ENCODE results near the gene CHST9.
A peak's percentile ranks its signal among the peaks of the same experiment; 100 is the strongest.

The CHST9 gene

GRCh38 chr18:27009293-27009692 lies 175.8 kb downstream of the CHST9 start:
- Histone ChIP-seq H3K23ac (ENCODE audit: low read length in 2 of 2) (no peak overlapping the region), H2AFZ (ENCODE audit: low read depth, low read length) (no peak overlapping the region), H3K27me3 (ENCODE audit: control insufficient read depth in 1 of 2, insufficient read depth in 1 of 2, low read length in 2 of 2) (no peaks in the 10 kb centered on the region), H3K79me1 (replicated peaks; ENCODE audit: low read length, poor library complexity, severe bottlenecking) (no peaks in the 10 kb centered on the region), H3K4me3 (ENCODE audit: insufficient read depth in 1 of 2, low read depth in 1 of 2, low read length in 2 of 2) (no peak overlapping the region), H3K14ac (ENCODE audit: low read length in 2 of 2) (no peak overlapping the region), H3K18ac (ENCODE audit: low read depth in 1 of 2, low read length in 2 of 2) (no peak overlapping the region), H4K91ac (ENCODE audit: low read length) (no peak overlapping the region), H3K4ac (ENCODE audit: low read depth in 1 of 2, low read length in 2 of 2) (no peak overlapping the region), H2BK15ac (ENCODE audit: low read depth, poor library complexity, severe bottlenecking) (no peak overlapping the region), H2BK120ac (ENCODE audit: low read depth, low read length) (no peak overlapping the region), H2AK5ac (ENCODE audit: low read length, severe bottlenecking) (no peak overlapping the region), H3K27ac (ENCODE audit: low read length, poor library complexity, severe bottlenecking) (no peak overlapping the region), H3K36me3 (ENCODE audit: control insufficient read depth in 1 of 2, insufficient read depth in 2 of 2, low read depth in 1 of 2, low read length in 2 of 2) (no peaks in the 10 kb centered on the region), H4K8ac (ENCODE audit: low read length) (no peak overlapping the region), H2BK5ac (ENCODE audit: low read depth, low read length, poor library complexity, severe bottlenecking) (no peak overlapping the region), H3K9me3 (ENCODE audit: control insufficient read depth, low read length) (no peaks in the 10 kb centered on the region), H3K9ac (ENCODE audit: low read length) (no peak overlapping the region), H3K4me1 (ENCODE audit: control insufficient read depth, insufficient read depth, low read depth, low read length) (no peaks in the 10 kb centered on the region), H2BK12ac (ENCODE audit: low read length in 2 of 2) (no peak overlapping the region), H3K4me2 (ENCODE audit: low read length, poor library complexity, severe bottlenecking) (no peak overlapping the region)
- 67% methylated on average over 1 of the region's 1 CpG for WGBS
- DNase-seq: no peak

- no peak for DNase-seq
- no peak overlapping the region for H3K14ac ChIP-seq (ENCODE audit: low read length in 2 of 2)
- no peak overlapping the region for H2BK15ac ChIP-seq (ENCODE audit: low read depth, poor library complexity, severe bottlenecking)
- H3K9me3 ChIP-seq (ENCODE audit: control insufficient read depth, low read length): no peaks in the 10 kb centered on the region
- no peak overlapping the region for H2BK120ac ChIP-seq (ENCODE audit: low read depth, low read length)
- H4K91ac ChIP-seq (ENCODE audit: low read length): no peak overlapping the region
- no peak overlapping the region for H3K18ac ChIP-seq (ENCODE audit: low read depth in 1 of 2, low read length in 2 of 2)
- no peak overlapping the region for H3K27ac ChIP-seq (ENCODE audit: low read length, poor library complexity, severe bottlenecking)
- 69% methylated on average over 3 of the region's 3 CpGs for WGBS
- no peaks in the 10 kb centered on the region for H3K36me3 ChIP-seq (ENCODE audit: control insufficient read depth in 1 of 2, insufficient read depth in 2 of 2, low read depth in 1 of 2, low read length in 2 of 2)
- H4K8ac ChIP-seq (ENCODE audit: low read length): no peak overlapping the region
- no peak overlapping the region for H3K4ac ChIP-seq (ENCODE audit: low read depth in 1 of 2, low read length in 2 of 2)
- no peak overlapping the region for H3K9ac ChIP-seq (ENCODE audit: low read length)
- no peak overlapping the region for H2AK5ac ChIP-seq (ENCODE audit: low read length, severe bottlenecking)
- H3K23ac ChIP-seq (ENCODE audit: low read length in 2 of 2): no peak overlapping the region
- no peak overlapping the region for H3K4me2 ChIP-seq (ENCODE audit: low read length, poor library complexity, severe bottlenecking)
- no peak overlapping the region for H2BK5ac ChIP-seq (ENCODE audit: low read depth, low read length, poor library complexity, severe bottlenecking)
- H3K4me1 ChIP-seq (ENCODE audit: control insufficient read depth, insufficient read depth, low read depth, low read length): no peaks in the 10 kb centered on the region
- no peaks in the 10 kb centered on the region for H3K27me3 ChIP-seq (ENCODE audit: control insufficient read depth in 1 of 2, insufficient read depth in 1 of 2, low read length in 2 of 2)
- no peak overlapping the region for H2BK12ac ChIP-seq (ENCODE audit: low read length in 2 of 2)
- no peak overlapping the region for H3K4me3 ChIP-seq (ENCODE audit: insufficient read depth in 1 of 2, low read depth in 1 of 2, low read length in 2 of 2)
- H3K79me1 ChIP-seq (replicated peaks; ENCODE audit: low read length, poor library complexity, severe bottlenecking): no peaks in the 10 kb centered on the region
- no peak overlapping the region for H2AFZ ChIP-seq (ENCODE audit: low read depth, low read length)
Measured at GRCh38 chr18:27008575-27008974, 176.5 kb downstream of the CHST9 start.

GRCh38 chr18:27007880-27008279 lies 177.2 kb downstream of the CHST9 start:
- no peak overlapping the region for H3K27ac ChIP-seq (ENCODE audit: low read length, poor library complexity, severe bottlenecking)
- H2BK5ac ChIP-seq (ENCODE audit: low read depth, low read length, poor library complexity, severe bottlenecking): no peak overlapping the region
- no peak overlapping the region for H2BK120ac ChIP-seq (ENCODE audit: low read depth, low read length)
- no peak overlapping the region for H4K8ac ChIP-seq (ENCODE audit: low read length)
- no peak overlapping the region for H3K9ac ChIP-seq (ENCODE audit: low read length)
- no peaks in the 10 kb centered on the region for H3K36me3 ChIP-seq (ENCODE audit: control insufficient read depth in 1 of 2, insufficient read depth in 2 of 2, low read depth in 1 of 2, low read length in 2 of 2)
- H2BK15ac ChIP-seq (ENCODE audit: low read depth, poor library complexity, severe bottlenecking): no peak overlapping the region
- H3K4me2 ChIP-seq (ENCODE audit: low read length, poor library complexity, severe bottlenecking): no peak overlapping the region
- H3K14ac ChIP-seq (ENCODE audit: low read length in 2 of 2): no peak overlapping the region
- H3K18ac ChIP-seq (ENCODE audit: low read depth in 1 of 2, low read length in 2 of 2): no peak overlapping the region
- H3K4me3 ChIP-seq (ENCODE audit: insufficient read depth in 1 of 2, low read depth in 1 of 2, low read length in 2 of 2): no peak overlapping the region
- H3K9me3 ChIP-seq (ENCODE audit: control insufficient read depth, low read length): no peaks in the 10 kb centered on the region
- no peak overlapping the region for H3K23ac ChIP-seq (ENCODE audit: low read length in 2 of 2)
- 3% methylated on average over 2 of the region's 2 CpGs for WGBS
- H2AK5ac ChIP-seq (ENCODE audit: low read length, severe bottlenecking): no peak overlapping the region
- no peak for DNase-seq
- no peak overlapping the region for H3K4ac ChIP-seq (ENCODE audit: low read depth in 1 of 2, low read length in 2 of 2)
- no peak overlapping the region for H2BK12ac ChIP-seq (ENCODE audit: low read length in 2 of 2)
- no peak overlapping the region for H4K91ac ChIP-seq (ENCODE audit: low read length)
- no peaks in the 10 kb centered on the region for H3K79me1 ChIP-seq (replicated peaks; ENCODE audit: low read length, poor library complexity, severe bottlenecking)
- H2AFZ ChIP-seq (ENCODE audit: low read depth, low read length): no peak overlapping the region
- no peaks in the 10 kb centered on the region for H3K4me1 ChIP-seq (ENCODE audit: control insufficient read depth, insufficient read depth, low read depth, low read length)
- H3K27me3 ChIP-seq (ENCODE audit: control insufficient read depth in 1 of 2, insufficient read depth in 1 of 2, low read length in 2 of 2): no peaks in the 10 kb centered on the region

GRCh38 chr18:27005589-27005988 lies 179.5 kb downstream of the CHST9 start:
- H3K4me2 ChIP-seq (ENCODE audit: low read length, poor library complexity, severe bottlenecking): no peak overlapping the region
- no peak overlapping the region for H3K9ac ChIP-seq (ENCODE audit: low read length)
- H3K4me1 ChIP-seq (ENCODE audit: control insufficient read depth, insufficient read depth, low read depth, low read length): no peaks in the 10 kb centered on the region
- H3K18ac ChIP-seq (ENCODE audit: low read depth in 1 of 2, low read length in 2 of 2): no peak overlapping the region
- H3K14ac ChIP-seq (ENCODE audit: low read length in 2 of 2): no peak overlapping the region
- H3K4ac ChIP-seq (ENCODE audit: low read depth in 1 of 2, low read length in 2 of 2): no peak overlapping the region
- H4K91ac ChIP-seq (ENCODE audit: low read length): no peak overlapping the region
- H2BK15ac ChIP-seq (ENCODE audit: low read depth, poor library complexity, severe bottlenecking): no peak overlapping the region
- no peak overlapping the region for H2AFZ ChIP-seq (ENCODE audit: low read depth, low read length)
- no peak overlapping the region for H2BK12ac ChIP-seq (ENCODE audit: low read length in 2 of 2)
- H2BK120ac ChIP-seq (ENCODE audit: low read depth, low read length): no peak overlapping the region
- 86% methylated on average over 1 of the region's 1 CpG for WGBS
- peak; percentile 12 for DNase-seq
- no peaks in the 10 kb centered on the region for H3K36me3 ChIP-seq (ENCODE audit: control insufficient read depth in 1 of 2, insufficient read depth in 2 of 2, low read depth in 1 of 2, low read length in 2 of 2)
- H3K27me3 ChIP-seq (ENCODE audit: control insufficient read depth in 1 of 2, insufficient read depth in 1 of 2, low read length in 2 of 2): no peaks in the 10 kb centered on the region
- H2BK5ac ChIP-seq (ENCODE audit: low read depth, low read length, poor library complexity, severe bottlenecking): no peak overlapping the region
- no peak overlapping the region for H2AK5ac ChIP-seq (ENCODE audit: low read length, severe bottlenecking)
- no peak overlapping the region for H3K4me3 ChIP-seq (ENCODE audit: insufficient read depth in 1 of 2, low read depth in 1 of 2, low read length in 2 of 2)
- H3K9me3 ChIP-seq (ENCODE audit: control insufficient read depth, low read length): no peaks in the 10 kb centered on the region
- no peaks in the 10 kb centered on the region for H3K79me1 ChIP-seq (replicated peaks; ENCODE audit: low read length, poor library complexity, severe bottlenecking)
- H3K27ac ChIP-seq (ENCODE audit: low read length, poor library complexity, severe bottlenecking): no peak overlapping the region
- no peak overlapping the region for H3K23ac ChIP-seq (ENCODE audit: low read length in 2 of 2)
- no peak overlapping the region for H4K8ac ChIP-seq (ENCODE audit: low read length)
